ES-I3 (cell line): ENCODE measurements around the gene C11orf21.

ENCODE experiments used
- H3K36me3 ChIP-seq: 2 replicates; pipeline ENCODE4 v1.6.1; 2013; ENCODE audit warnings: mild to moderate bottlenecking, low read length, control low read depth, moderate library complexity; ENCODE audit not compliant: insufficient read depth
- H3K4me1 ChIP-seq: 2 replicates; pipeline ENCODE4 v1.6.1; 2013; ENCODE audit warnings: mild to moderate bottlenecking, control low read depth, low read length; ENCODE audit not compliant: insufficient read depth
- H3K9ac ChIP-seq: 2 replicates; pipeline ENCODE4 v1.6.1; 2013; ENCODE audit warnings: low read depth, mild to moderate bottlenecking, low read length, moderate library complexity
- H3K9me3 ChIP-seq: 2 replicates; pipeline ENCODE4 v1.6.1; 2013; ENCODE audit warnings: mild to moderate bottlenecking, low read length, moderate library complexity; ENCODE audit not compliant: control insufficient read depth, insufficient read depth

The C11orf21 gene

DNA sequence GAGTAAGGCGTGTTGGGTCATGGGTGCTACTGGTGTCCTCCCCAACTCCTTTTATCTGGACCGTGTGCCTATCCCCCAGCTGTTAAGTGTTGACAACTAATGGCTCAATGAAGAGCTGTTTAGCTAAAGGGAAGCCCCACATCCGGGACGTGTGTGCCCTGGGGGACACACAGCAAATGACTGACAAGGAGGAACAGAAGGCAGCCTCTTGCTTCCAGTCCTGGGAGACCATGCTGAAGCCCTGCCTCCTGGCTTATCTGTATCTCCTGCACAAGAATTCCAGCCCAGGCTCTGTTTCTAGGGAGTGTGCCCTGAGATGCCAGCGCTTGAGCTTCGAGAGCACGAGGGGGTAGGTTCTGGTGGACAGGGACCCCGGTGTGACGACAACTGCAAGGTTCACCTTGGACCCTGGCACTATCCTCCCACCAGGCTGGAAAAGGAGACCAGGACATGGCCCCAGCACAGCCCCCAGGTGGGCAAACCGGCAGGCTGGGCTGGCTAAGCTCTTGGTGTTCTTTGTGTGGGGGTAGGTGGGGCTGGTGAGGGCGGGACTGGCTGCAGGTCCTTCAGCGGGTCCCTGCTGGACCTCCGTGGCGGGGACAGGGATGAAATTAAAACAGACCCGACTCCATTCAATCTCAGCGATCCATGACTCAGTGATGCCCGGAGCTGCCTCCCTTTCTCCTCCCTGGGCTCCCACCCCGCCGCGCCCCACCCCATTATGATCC is 52.4 kb downstream of the C11orf21 start:
- Histone ChIP-seq H3K4me1 (no peaks in the 10 kb centered on the region), H3K9ac (no peak overlapping the region), H3K36me3 (no peaks in the 10 kb centered on the region), H3K9me3 (no peaks in the 10 kb centered on the region)

DNA sequence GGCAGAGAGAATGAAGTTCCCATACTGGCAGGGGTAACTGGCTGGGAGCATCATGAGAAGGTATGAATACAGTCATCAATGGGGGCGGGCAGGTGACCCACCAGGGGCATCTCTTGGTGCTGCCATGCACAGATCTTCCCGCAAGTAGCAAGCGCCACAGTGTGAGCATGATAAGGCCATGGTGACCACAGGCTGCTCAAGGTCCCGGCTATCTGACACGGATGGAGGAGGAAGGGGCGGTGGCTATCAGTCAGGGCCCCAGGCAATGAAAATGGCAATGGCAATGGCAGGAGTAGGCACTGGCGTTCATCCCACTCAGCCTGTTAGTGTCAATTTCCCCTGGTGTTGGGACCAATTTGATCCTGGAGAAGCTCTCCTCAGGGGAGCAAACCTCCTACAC is 53.0 kb downstream of the C11orf21 start:
- no peak overlapping the region for H3K9ac ChIP-seq
- H3K9me3 ChIP-seq: no peaks in the 10 kb centered on the region
- no peaks in the 10 kb centered on the region for H3K4me1 ChIP-seq
- no peaks in the 10 kb centered on the region for H3K36me3 ChIP-seq

GRCh38 chr11:2248242-2248641 is 53.5 kb downstream of the C11orf21 start:
- Histone ChIP-seq H3K9ac (no peak overlapping the region), H3K4me1 (no peaks in the 10 kb centered on the region), H3K36me3 (no peaks in the 10 kb centered on the region), H3K9me3 (no peaks in the 10 kb centered on the region)

- Histone ChIP-seq H3K9ac (no peak overlapping the region), H3K9me3 (0 out of 2 replicates have a peak, but pooled peaks cover 4% of the 10 kb centered on the region), H3K36me3 (no peaks in the 10 kb centered on the region), H3K4me1 (no peaks in the 10 kb centered on the region)
Observed at GRCh38 chr11:2247496-2247895, 54.2 kb downstream of the C11orf21 start.
